MM.1S (cell line): Measurements from ENCODE around the gene TCF7L2.

Experiments
- CTCF ChIP-seq: fragments of 300-600 bp; sonication (generic); IDR thresholded peaks from 2 replicates; pipeline ENCODE4 v1.5.1; 2016; ENCODE audit warnings: antibody characterized with exemption, low read length, mixed read lengths
- EZH2phosphoT487 ChIP-seq: fragments of 300-600 bp; sonication (generic); IDR thresholded peaks from 2 replicates; pipeline ENCODE4 v1.6.1; 2018; ENCODE audit warnings: antibody characterized with exemption, low read length

- no peak for TF ChIP-seq CTCF
- TF ChIP-seq EZH2phosphoT487, result no peak
These were observed 12.3 kb downstream of the TCF7L2 start for GRCh38 chr10:112962343-112962742.
